DND-41 (cell line): ENCODE measurements around the gene ZDHHC7.

Experiments
- CTCF ChIP-seq: IDR thresholded peaks from 2 replicates; pipeline ENCODE4 v1.5.1; 2012; ENCODE audit warnings: borderline replicate concordance, low read length, moderate library complexity, mild to moderate bottlenecking; ENCODE audit not compliant: poor library complexity, severe bottlenecking; ENCODE audit errors: extremely low read depth
- EZH2 ChIP-seq: IDR thresholded peaks from 3 replicates; pipeline ENCODE4 v1.6.1; 2012; ENCODE audit warnings: borderline replicate concordance, low read depth, mild to moderate bottlenecking, moderate library complexity, low read length, inconsistent platforms; ENCODE audit not compliant: severe bottlenecking

DNA sequence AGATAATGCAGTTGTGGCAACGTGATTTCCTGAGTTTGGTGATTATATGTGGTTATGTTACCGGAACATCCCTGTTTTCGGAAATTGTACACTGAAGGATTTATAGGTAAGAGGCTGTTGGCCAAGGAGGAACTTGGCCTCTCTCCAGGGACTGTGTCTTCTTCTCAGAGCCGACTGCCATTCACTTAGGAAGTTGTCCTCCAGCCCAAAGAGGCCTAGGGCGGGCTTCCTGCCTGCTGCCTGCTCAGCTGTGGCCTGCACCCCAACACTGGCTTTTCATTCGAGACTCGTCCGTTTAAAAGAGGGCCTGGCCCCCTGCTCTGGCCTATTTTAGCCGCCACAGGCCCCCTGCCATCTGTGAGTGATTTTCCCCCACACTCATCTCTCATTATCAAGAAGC lies 64.3 kb downstream of the ZDHHC7 start:
- no peak for TF ChIP-seq CTCF
- no peak for TF ChIP-seq EZH2
